HG02678 (cell line): Measurements from ENCODE around the gene NEK11.
"Not testable (repeated sequence)": the region's sequence is repeated elsewhere in the genome, so short reads cannot be mapped to it uniquely, and the experiment has no call there.

Source experiments
- ATAC-seq: cut with Tn5 transposase; IDR thresholded peaks from one replicate; pipeline ENCODE4 v1.9.1; 2021; ENCODE audit warnings: mild to moderate bottlenecking, moderate library complexity; ENCODE audit not compliant: unreplicated experiment

The NEK11 gene

DNA sequence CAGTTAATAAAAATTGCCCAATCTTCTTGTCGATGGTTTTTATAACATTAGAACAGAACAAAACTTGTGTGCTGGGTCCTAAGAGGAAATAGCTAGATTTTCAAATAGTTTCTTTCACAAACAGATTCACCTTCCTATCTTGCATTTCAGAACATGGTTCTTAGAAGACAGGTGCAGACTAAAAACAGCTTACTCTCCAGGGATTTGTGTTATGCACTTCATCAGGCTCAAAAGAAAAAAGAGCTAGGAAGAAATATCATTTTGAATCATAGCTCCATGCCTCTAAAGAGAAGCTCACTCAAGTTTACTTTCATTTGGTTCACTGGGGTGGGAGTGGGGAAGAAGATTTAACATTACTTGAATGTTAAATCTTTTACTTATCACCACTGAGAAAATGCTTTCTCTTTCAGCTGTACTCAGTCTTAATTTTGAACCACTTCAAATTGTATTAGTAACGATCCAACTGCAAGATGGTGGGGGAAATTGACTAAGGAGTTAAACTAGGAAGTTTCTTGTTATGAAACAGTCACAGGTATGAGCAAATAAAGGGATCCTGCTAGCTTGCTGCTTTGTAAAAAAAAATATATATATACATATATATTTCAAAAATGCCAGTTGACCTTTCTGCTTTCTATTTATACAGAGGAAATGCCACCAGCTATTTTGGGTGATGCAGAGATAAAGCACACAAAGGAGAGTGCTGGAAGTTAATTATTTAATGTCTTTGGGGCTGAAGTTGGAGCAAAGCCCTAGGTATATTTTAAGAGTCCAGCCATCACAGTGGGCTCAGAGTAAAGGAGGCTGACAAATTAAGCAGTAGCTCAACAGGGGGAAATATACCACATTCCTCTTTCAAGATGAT, 326.6 kb downstream of the NEK11 start:
- peak; percentile 52 for ATAC-seq

DNA sequence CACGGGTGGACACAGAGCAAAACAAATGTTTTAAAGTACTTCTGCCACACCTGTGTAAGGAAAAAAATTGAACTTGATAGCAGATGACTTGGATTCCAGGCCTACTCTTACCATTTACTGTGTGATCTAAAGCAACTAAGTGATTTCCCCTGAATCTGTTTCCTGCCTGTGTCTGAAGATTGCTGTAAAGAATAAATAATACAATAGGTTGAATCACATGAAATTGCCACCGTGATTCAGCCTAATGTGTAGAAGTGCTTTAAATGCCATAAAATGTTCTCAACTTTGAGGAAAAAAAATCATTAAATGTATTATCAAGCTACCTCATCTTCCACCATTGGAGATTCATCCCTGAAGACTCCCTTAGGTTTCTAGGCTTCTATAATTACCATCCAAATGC, 327.3 kb downstream of the NEK11 start:
- ATAC-seq, result no peak

DNA sequence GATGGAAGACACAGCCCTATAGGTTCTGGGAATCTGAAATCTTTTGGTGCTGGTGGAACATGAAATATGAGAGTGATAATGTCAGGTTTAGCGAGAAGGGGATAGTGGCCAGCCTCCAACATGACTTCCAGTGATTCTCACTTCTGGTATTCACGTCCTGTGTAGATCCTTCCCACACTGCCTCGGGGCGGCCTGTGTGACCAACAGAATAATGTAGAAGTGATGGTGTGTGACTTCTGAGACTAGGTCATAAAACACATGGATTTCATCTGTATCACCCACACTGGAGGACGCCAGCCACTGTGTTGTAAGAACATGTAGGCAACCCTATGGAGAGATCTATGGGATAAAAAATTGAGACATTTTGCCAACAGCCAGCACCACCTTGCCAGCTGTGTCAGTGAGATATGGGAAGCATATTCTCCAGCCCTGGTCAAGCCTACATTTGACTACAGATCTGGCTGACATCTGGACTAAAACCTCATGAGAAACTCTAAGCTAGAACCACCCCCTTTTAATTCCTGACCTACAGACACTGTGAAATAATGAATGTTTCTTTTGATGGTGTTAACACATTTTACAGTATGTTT, 329.4 kb downstream of the NEK11 start:
- no peak for ATAC-seq

DNA sequence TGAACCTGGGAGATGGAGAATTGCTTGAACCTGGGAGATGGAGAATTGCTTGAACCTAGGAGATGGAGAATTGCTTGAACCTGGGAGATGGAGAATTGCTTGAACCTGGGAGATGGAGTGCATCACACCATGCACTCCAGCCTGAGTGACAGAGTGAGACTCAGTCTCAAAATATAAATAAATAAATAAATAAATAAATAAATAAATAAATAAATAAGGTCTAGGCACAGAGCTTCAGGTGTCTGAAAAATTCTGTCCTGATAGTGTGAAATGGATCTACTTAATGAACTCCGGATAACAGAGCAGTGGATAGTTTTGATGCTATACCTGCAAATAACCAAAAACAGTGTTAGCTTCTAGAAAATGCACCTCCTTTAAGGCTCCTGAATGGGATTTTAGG, 330.6 kb downstream of the NEK11 start:
- ATAC-seq, result no peak

DNA sequence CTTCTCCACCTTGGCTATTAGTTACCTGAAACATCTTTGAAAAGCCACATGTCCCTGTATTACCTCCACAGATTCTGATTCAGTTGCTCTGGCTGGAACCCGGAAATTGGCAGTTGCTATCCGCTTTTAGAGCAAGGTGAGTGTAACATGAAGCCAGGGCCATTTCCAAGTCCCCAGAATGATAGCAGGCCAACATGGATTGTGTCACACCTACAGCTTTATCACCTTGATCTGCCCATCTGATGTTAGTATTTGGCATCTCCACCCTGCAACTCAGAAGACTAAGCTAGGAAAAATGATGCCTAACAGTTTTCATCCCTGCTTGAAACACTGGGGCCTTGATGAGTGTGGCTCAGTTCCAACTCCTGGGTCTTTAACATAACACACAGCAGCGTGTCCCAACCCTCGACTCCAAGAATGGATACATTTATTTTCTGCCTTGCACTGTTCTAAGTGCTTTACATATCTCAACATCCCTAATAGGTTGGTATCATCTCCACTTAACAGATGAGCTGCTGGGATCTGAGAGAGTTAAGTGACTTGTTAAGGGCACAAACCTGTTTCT, 333.6 kb downstream of the NEK11 start:
- ATAC-seq, result no peak

DNA sequence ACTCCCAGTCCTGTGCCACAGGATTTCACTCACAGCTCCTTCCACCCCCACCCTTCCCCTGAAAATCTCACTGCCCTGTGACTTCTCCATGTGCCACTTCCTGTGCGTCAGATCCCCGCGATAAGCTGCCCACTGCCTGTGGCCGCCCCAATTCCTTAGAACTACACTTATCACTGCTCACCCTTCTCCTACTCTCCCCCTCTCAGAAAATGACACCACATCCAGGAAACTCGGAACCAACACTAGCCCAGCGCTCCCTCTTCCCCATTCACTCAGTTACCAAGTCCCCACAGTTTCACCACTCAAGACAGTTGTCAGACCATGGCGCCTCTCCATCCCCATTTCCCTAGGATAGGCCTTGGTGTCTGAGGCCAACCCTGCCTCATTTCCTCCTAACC, 334.4 kb downstream of the NEK11 start:
- not testable (repeated sequence) for ATAC-seq

DNA sequence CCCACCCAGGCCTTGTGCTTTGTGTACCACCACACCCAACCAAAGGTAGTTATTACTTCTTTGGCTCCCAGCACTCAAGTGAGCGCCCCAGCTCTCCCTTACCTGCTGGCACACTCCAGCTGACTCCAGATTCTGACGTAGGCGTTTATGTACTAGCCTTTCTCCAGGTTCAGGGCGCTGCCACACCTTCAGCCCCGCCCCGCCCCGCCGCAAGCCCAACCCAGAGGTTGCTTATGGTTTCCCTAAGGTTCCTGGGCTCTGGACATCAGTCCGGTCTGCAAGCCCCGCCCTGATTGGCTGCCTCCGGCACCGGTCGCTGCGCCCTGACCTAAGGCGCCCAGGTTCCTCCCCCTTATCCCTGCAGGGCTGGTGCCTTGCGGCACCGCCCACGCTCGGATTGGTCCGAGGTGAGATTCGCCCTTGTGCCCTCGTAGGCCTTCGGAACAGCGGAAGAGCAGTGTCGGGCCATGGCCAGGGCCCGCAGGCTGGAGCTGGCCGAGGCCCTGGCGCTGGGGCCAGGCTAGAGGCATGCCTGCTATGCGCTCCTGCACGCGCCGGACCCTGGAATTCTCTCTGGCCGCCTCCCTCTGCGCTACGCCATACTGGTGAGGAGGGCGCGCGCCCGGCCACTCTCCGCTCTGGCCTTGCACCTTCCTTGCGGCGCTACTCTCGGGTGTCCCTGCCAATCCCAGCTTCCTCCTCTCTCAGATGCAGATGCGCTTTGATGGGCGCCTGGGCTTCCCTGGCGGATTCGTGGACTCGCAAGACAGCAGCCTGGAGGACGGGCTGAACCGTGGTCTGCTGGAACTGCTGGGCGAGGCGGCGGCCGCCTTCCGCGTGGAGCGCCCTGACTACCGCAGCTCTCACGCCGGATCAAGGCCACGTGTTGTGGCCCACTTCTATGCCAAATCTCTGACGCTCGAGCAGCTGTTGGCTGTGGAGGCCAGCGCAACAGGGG, 335.1 kb downstream of the NEK11 start:
- peak; percentile 97 for ATAC-seq

DNA sequence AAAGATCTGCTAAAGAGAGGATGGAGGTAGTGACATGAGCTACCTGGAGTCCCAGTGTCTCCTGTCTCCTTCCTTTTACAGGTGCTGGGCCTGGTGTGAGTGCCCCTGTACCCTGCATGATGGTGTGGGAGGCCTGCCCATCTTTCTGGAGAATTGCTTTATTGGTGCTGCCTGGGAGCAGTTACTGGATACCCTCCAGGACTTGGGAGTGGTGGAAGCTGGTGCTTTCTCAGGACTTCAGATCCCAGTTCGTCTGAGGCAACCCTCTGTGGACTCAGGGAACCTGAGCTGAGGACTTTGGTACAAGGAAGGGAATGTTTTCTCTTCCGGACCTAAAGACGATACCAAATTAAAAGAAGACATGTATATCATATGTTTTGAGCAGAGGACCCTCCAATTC, 336.6 kb downstream of the NEK11 start:
- ATAC-seq, result no peak

DNA sequence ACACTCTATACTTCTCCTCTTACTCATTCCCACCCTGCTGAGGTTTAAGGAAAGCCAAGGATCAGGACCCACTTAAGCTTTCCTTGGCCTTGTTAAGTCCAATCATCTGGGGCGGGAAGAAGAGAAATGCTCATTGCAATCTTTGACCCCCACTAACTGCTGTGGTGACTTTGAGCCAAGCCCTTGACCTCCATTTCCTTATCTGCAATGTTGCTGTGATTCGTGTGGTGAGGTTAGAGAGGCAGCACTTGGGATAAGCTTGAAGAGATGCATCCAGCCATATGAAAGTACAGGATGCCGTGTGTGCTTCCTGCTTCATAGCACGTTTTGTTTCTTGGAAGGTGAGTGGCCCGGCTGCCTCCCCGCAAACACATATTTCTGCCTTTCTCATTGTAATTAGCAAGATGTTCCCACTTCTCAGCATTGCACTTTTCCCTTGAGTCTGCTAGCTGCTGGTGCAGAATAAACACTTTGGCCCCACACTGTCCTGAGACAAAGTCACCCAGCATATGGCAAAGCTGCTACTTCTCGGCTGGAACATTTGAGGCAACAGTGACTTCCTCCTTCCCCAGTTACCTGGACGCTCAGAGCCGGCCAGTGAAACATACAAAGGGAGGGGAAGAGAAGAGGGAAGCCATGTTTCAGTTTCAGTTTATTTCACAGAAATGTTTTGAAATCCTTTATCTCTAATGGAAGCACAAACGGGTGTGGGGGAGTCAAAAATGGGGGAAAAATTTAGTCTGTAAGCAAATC, 344.4 kb downstream of the NEK11 start:
- no peak for ATAC-seq

DNA sequence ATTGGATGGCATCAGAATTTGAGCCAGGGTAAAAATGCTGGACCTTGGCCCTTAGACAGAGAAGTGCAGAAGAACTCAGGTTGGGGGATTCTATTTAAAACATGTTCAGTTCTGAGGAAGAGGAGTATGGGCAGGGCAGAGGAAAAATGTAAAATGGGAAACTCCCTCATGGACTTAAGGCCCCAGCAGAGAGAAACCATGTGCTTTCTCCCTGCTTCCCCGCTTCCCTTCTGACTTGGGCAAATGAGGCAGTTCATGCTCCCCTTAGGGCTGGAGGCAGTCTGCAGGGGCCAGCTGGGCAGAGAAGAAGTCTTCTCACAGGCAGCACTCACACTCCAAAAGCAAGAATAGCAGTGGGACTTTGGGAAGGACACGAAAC, 345.0 kb downstream of the NEK11 start:
- no peak for ATAC-seq

DNA sequence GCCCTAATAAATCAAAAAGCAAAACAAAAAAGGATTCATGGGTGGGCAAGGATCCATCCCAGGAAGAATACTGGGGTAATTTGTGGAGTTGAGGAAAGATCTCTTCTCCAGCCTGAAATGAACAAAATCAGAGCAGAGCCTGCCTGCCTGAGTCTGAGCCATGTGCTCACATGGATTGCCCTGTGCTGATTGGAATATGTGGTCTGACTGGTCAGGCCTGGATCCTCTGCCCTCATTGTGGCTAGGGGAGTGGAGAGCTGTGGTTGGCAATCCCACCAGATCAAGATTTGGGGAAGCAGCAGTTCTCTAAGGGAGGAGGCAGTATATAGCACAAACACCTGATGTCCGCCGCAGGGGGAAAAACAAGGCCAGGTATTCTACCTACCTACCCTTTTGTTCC, 348.1 kb downstream of the NEK11 start:
- ATAC-seq, result no peak

DNA sequence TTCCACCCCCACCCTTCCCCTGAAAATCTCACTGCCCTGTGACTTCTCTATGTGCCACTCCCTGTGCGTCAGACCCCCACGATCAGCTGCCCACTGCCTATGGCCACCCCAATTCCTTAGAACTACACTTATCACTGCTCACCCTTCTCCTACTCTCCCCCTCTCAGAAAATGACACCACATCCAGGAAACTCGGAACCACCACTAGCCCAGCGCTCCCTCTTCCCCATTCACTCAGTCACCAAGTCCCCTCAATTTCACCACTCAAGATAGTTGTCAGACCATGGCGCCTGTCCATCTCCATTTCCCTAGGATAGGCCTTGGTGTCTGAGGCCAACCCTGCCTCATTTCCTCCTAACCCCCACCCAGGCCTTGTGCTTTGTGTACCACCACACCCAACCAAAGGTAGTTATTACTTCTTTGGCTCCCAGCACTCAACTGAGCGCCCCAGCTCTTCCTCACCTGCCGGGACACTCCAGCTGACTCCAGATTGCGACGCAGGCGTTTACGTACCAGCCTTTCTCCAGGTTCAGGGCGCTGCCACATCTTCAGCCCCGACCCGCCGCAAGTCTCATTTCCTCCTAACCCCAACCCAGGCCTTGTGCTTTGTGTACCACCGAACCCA, 354.3 kb downstream of the NEK11 start:
- ATAC-seq, result not testable (repeated sequence)

DNA sequence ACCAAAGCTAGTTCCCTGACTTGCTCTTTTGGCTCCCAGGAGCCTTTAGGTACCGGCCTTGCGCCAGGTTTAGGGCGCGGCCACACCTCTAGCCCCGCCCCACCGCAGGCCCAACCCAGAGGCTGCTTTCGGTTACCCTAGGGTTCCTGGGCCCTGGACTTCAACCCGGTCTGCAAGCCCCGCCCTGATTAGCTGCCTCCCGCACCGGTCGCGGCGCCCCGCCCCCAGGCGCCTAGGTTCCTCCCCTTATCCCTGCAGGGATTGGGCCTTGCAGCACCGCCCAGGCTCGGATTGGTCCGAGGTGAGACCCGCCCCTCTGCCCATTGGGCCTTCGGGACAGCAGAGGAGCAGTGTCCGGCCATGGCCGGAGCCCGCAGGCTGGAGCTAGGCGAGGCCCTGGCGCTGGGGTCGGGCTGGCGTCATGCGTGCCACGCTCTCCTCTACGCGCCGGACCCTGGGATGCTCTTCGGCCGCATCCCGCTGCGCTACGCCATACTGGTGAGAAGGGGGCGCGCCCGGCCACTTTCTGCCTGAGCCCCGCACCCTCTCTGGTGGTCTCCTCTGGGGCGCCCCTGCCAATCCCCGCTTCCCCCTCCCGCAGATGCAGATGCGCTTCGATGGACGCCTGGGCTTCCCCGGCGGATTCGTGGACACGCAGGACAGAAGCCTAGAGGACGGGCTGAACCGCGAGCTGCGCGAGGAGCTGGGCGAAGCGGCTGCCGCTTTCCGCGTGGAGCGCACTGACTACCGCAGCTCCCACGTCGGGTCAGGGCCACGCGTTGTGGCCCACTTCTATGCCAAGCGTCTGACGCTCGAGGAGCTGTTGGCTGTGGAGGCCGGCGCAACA, 355.0 kb downstream of the NEK11 start, which contains the start of gene NUDT16:
Gene NUDT16 (plus strand): TSS at position 330 of the 847 bp plus-strand sequence. CDS start 31 bp downstream, at position 361.
- peak; percentile 98 for ATAC-seq

DNA sequence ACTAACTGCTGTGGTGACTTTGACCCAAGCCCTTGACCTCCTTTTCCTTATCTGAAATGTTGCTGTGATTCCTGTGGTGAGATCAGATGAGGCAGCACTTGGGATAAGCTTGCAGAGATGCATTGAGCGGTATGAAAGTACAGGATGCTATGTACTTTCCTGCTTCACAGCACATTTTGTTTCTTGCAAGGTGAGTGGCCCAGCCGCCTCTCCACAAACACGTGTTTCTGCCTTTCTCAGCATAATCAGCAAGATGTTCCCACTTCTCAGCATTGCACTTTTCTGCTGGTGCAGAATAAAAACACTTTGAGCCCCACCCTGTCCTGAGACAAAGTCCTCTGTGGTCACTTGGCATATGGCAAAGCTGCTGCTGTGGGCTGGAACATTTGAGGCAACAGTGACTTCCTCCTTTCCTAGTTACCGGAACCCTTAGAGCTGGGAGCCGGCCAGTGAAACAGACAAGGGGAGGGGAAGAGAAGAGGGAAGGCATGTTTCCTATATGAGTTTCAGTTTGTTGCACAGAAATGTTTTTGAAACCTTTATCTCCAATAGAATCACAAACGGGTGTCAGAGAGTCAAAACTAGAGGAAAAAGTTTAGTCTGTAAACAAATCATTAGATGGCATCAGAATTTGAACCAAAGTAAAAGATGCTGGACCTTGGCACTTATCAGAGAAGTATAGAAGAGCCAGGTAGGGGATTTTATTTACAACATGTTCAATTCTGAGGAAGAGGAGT, 359.9 kb downstream of the NEK11 start:
- ATAC-seq, result no peak

DNA sequence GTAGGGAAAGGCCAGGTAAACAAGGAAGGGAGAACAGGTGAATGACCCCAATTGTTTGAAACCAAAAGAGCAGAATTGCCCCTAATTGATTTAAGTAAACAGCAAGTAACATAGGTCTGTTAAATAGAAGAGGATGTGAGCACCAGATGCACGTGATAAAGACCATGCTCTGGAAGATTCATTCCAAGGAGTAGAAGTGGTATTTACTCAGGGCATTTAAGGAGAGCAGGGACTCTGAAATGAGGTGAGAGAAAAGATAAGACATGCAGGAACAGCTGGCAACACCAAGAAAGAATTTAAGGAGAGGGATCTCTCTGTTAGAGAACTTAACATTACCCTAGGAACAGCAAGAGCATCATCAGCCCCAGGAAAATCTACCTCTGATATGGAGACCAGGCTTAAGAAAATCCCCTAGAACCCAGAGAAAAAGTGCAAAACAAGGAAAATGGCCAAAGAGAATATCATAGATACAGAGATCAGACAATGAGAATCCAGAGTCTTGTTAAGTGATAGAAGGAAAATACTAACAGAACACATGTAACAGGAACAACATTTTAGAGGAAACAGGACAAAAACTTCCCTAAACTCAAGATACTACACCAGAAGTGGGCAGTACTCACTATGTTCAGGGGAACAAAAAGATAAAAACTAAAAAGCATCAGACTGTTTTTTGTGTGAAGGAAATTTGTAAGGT, 361.3 kb downstream of the NEK11 start:
- ATAC-seq, result no peak

DNA sequence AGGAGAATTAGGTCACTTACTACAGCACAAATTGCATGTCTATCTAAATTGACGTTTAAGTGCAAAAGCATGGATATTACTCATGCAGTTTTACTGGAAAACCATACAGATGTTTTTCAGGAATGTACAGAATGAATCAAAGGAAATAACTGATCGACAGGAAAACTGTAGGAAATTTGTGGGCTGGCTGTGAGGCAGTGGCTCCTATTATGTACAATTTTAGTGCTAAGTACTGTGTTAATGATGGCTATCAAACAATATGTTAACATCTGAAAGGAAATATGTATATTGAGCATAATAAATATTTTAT, 361.8 kb downstream of the NEK11 start:
- ATAC-seq, result no peak

DNA sequence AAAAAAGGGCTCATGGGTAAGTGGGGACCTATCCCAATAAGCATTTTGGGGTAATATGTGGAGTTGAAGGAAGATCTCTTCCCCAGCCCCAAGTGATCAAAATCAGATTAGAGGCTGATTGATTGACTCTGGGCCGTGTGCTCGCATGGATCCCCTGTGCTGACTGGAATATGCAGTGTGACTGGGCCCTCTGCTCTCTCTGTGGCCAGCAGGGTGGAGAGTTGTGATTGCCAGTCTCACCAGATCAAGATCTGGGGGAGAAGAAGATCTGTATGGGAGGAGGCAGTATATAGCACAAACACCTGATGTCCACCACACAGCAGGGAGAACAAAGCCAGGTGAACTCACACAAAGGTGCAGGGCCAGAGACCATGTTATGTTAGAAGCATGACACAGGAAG, 363.7 kb downstream of the NEK11 start:
- no peak for ATAC-seq

DNA sequence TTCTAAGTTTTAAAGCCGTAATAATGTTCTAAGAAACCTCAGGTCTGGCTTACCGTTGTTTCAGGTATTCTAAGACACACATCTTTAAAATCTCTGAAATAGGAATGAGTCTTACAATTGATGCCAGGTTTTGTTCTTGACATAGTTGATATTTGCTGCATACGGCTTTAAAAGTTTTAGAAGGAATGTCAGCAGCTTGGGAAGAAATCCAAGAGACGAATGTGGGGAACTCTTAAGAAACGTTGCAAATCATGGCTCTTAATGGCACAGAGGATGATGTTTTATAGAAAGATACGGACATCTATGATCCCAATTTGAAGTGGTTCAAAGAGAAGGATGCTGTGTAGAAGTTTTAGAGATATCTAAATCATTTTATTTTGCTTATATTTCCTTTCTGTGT, 366.4 kb downstream of the NEK11 start:
- ATAC-seq, result no peak
